SW 1271 (cell line): ENCODE data around the gene AP3M1.
"Not testable (repeated sequence)": the region's sequence is repeated elsewhere in the genome, so short reads cannot be mapped to it uniquely, and the experiment has no call there.

Experiments
- DNase-seq, 2 experiments: peaks; one replicate each; lab custom pipeline; 2025; lab: John Stamatoyannopoulos, UW

Gene AP3M1

DNA sequence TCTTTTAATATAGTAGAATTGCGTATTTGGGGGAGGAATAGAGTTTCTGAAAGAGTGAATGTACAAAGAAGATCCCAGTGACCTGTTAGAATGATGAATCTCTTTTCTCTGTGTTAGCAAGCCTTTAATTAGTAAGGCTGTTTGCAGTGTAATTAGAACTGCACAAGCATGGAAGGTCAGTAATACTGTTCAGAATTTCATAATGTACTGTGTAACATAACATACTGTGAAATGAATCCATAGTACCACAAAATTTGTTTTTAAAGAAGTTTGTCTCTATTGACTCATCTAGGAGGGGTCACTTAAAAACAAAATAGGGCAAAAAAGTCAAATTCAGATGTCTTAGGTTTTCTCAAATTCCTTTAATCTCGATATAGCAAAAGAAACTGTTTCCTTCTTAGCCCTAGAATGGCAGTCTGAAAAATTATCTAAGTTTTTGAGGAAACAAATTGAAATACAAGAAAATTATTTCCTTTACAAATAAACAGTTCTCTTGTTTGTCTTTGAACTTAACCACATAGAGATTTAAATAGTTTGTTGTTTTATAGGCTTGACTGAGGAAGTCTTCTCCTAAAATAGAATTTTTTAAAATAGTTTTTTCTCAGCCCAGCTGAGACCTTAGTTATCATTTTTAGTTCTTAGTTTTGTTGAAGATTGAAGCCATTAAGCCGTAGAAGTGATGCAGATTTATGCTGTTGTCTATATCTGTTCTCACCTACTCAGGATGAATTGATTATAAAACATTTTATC is 12.9 kb upstream of the AP3M1 start:
- no peak for DNase-seq

DNA sequence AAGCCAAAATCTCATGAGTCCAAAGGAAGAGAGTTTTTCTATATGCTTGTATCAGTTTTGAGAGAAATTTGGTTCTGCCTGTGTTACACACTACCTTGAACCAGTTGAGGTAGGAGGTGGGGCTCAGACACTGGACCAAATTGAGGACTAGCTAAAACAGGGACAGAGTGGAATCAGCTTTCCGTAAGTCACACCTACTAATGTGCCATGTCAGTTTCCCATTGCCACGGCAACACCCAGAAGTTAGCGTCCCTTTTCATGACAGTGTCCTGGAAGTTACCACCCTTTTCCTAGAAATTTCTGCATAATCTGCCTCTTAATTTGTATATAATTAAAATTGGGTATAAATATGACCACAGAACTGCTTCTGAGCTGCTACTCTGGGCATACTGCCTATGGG is 9.4 kb upstream of the AP3M1 start:
- no peak for DNase-seq

DNA sequence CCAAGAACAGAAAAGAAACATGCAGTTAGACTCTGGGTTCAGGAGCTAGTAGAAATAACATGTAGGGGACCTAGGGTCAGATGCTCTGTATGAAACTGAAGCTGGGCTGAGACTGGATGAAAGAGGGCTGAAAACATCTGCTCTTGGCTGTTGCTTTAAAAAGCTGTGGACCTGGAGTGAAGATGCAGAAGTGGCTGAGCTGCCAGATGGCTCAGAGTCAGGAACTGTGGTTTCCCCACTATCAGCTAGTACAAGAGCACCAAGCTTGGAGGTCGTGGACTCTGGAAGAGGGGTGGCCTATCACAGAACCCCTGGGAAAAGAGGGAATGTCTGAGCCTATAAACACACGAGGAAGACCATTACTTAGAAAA is 6.3 kb upstream of the AP3M1 start:
- no peak for DNase-seq

DNA sequence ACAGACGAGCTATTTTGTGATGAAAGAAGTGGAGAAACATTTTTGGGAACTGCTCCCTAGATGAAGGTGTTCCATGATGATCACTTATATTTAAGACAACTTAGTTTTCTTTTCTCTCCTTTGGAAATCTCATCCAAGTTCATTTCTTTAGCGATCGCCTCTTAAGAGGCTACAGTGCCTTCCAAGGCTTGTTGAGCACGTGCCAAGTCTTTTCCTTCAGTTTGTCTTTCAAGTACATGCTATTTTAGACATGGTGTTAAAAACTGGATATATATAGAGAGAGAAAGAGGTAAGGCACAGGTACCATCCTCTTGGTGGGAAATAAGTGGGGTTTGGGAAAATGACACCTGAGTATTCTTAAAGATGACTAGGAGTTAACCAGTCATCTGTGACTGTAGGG is 3.0 kb upstream of the AP3M1 start:
- no peak for DNase-seq

DNA sequence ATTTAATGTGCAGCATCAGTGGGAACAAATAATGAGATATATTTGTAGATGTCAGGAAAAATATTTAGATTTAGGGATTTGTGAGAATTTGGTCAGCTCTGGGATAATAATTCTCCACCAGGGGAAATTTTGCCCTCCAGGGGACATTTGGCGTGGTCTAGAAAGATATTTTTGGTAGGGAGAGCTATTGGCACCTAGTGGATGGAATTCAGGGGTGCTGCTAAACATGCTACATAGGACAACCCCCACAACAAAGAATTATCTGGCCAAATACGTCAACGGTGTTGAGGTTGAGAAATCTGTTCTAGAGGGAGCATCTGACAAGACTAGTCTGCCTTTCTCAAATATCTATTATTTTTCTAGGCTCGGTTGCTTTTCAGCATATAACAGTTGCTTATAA is 2.5 kb upstream of the AP3M1 start:
- no peak for DNase-seq

DNA sequence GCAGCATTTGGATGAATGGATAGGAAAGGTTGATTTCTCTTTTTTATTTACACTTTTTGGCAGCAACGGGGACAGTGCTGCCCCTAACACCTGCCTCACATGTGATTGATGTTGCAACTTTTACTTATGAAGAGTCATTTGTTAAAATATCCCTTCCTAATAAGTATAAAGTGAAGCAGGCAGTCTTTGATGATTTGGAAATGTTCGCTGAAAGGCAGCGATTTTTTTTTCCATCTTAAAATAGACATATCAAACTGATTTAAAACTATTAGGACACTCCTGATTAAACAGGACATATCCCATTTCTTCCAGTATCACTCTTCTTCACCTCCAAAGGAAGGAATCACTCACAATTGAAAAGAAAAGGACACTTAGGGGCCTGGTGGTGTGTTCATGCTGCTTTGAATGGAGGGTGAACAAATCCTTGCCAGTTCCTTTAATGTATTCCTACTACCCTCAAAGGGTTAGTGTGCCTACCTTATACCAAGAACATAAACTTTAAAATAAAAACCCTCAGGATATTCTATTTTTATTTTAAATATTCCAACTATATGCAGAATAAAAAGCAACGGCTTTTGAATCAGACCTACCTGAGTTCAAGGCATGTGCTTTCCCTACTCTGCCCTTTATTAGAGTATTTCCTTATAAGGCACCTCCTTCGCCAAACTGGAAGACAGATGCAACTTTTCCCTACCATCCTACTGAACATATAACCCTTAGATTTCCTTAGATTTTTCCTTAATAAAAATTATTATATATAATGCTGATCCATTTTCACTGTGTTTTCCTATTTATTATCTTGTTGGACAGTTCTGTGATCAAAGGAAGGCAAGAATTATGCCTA is 1.5 kb upstream of the AP3M1 start:
- DNase-seq, result no peak

DNA sequence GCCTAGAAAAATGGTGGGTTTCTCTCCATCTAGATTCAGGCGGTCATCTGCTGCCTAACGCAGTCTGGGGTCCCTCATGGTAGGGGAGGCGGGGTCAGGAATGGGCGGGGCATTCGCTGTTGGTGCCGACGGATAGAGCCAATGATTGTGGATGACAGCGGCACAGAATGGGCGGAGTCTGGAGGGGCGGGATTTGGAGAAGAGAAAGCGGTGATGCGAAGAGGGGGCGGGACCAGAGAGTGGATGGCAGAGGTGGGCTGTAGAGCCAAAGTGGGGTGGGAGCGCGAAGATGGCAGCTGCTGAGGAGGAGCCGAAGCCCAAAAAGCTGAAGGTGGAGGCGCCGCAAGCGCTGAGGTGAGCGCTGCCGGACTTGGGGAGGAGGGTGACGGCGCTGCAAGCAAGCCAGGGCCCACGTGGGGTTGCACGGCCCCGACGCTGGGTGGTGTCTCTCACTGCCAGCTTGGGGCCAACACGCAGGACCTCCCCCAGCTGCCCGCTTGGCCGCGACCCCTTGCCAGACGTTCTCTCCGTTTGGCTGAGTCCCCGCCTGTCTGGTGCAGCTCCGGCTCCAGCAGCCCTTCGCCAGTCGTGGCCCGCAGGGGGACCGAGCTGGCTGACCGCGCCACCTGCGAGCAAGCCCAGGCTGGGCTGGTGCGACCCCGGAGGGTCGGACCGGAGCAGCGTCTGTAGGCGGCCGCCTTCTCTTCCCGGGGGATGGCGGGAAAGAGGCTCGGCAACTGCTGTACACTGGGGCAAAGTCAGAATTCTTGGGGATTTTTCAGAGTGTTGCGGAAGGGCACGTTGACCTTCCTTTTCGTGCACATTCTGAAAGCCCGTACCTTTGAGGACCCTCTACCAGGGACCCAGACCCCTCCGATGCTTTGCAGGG is 606 bp upstream of the AP3M1 start, which contains the start of gene ADK:
Gene ADK, plus strand, starts transcription at position 232 of the 889 bp plus-strand sequence. Its CDS starts 58 bp downstream, at position 290.
- peak; percentile 90 to 95 for DNase-seq

DNA sequence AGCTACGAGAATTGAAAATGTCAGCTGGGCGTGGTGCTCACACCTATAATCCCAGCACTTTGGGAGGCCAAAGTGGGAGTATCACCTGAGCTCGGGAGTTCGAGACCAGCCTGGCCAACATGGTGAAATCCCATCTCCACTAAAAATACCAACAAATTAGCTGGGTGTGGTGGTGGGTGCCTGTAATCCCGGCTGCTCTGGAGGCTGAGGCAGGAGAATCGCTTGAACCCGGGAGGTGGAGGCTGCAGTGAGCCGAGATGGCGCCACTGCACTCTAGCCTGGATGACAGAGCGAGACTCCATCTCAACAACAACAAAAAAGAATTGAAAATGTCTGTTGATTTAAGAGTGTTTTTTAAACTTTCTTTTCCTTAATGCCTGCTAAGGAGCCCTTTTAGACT is 3.6 kb downstream of the AP3M1 start:
- not testable (repeated sequence) for DNase-seq

DNA sequence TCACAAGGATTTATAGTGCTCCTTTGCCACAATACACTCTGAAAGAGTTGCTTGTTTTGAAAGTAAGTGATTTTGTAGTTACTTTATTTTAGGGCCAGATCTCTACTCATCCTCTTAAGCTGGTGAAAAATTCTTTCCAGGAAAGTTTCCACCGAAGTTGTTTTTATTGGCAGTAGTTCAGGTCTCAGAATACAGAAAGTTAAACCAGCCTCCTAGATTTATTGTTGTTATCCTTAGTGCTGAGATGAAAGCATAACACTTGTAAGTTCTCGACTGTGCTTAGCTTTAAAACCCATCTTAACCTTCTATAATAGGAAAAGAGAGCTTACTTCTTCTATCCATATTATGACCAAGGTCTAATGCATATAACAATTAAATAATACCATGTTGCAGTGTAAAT is 5.5 kb downstream of the AP3M1 start:
- DNase-seq, result peak in 1 of 2 experiments; percentile 4

DNA sequence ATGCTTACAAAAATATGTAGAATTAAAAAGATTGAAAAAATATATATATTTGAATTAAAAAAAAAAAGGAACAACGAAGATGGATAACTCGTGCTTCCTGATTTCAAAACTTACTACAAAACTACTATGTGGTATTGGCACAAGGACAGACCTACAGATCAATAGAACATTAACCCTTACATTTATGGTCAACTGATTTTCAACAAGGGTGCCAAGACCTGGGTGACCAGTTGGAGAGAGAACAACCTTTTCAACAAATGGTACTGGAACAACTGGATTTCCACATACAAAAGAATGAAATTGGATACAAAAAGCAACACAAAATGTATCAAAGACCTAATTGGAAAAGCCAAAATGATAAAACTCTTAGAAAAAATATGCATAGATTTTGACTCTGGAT is 10.1 kb downstream of the AP3M1 start:
- DNase-seq, result no peak

DNA sequence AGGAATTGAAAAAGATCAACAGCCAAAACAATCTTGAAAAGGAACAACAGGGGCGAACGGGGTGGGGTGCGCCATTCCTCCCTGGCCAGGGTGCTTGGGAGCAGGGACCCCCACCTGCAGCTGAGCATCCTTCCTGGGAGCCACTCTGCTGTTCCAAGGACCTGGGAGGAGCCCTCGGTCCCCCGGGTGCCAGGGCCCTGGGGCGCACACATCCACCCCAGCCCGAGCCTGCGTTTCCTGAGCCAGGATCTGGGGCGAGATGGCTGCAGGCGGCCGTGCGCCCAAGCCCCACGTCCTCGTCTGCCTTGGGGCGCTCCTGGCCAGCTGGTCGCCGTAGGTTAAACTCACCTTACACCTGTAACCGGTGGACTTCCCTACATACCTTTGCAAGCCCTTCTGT is 10.6 kb downstream of the AP3M1 start:
- DNase-seq, result no peak

DNA sequence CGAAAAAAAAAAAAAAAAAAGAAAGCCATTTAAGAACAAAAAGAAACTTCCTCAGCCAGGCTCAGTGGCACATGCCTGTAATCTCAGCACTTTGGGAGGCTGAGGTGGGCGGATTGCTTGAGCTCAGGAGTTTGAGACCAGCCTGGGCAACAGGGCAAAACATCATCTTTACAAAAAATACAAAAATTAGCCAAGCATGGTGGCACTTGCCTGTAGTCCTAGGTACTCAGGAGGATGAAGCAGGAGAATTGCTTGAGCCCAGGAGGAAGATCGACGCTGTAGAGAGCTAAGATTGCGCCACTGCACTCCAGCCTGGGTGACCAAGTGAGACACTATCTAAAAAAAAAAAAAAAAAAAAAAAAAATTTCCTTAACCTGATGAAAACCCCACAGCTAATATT is 12.0 kb downstream of the AP3M1 start:
- DNase-seq, result not testable (repeated sequence)

DNA sequence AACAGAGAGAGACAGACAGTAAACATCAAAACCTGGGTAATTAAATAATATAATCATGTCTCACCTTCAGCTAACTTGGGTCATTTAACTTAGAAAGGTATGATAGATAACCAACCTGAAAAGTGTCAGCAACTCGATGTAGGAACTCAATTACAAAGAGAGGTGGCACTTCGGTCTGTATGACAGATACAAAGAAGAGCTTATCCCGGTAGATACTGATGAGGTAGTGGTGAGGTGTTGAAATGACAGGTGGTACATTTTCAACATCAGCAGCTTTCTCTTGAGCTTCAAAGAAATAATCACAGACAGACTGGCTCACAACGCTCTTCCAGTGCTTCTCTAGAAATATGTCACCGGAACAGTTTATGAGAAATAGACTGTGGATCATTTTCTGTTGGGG is 12.6 kb downstream of the AP3M1 start:
- DNase-seq, result no peak

DNA sequence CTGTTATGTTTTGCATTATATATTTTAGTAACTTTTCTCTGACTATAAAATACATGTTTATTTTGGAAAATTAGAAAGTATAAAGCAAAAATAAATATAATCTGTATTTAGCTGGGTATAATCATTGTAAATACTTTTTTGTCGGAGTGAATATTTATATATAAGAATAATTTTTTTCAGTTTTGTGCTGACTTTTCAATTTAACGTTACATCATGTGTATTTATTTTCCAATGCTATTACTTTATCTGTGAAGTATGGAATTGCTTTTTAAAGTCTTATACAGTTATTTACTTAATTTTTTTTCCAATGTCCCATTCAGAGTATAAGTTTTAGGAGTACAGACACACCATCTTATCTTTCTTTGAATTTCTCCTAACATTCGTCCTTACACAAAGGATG is 15.2 kb downstream of the AP3M1 start:
- DNase-seq, result no peak

DNA sequence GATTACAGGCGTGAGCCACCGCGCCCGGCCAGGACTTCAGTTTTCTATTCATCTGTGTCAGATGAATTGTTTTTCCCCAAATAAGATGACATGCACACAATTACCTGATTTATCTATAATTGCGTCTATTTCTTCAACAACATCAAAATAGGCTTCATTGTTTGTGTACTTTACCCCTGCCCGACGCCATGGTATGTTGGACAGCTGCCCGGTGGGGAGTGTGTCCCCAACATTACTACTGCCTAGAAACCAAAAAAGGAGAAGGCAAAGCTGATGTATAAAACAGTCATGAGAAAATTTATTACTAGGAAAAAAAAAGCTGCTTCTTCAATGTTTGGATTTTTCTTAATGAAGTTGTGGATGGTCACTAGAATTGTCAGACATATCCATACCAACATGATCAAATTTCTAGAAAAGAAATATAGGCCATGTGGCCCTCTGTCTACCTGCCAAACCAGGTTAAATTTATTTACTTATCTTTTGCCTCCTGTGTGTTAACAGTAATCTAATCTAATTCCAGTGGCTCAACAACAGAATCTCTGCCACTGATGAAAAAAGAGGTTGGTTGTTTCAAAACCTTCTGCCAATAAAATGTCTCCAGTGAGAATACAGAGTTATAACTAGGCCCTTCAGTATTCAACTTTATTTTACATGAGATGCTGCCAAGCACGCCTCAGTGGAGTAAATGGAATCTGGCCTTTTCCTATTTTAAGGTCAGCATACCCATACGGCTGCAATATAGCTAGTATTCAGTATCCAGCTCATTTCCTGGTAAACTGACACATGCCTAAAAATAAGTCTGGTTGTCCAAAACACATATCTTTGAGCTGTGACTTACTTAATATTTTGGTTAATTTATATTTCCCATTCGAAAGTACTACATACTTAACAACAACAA is 16.5 kb downstream of the AP3M1 start:
- DNase-seq, result no peak

DNA sequence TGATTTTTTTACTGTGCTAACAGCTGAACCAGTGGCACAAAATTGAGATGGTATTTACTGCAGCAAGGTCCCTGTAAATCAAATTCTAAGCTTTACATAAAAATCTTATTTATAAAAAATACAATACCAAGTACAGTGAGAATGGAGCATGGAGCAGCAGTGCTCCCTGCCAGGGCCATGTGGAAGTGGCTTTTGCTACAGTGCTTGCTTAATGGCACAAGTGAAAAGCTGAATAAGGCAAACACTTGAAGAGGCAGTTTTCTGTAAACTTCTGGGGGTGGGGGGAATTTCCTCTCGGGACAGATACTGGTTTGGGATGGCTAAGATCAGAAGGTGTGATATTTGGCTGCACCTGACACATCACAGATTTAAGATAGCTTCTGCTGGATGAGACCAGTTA is 27.5 kb downstream of the AP3M1 start:
- DNase-seq, result no peak

DNA sequence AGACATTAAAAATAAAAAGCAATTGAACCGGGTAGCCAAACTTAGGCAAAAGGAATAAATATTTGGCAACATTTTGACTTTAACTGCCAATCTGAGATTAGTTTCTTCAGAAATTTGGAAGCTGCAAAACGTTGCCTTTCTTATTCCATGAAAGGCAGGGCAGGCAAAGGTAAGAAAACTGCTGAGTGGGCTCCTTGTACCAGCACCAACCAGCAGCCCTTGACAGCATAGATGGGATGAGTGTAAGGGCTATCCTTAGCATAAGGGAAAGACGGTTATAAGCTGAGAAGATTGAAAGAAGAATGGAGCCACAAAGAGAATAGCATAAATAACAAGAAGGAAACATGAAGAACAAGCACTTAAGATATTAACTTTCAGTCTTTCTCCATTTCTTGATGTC is 28.6 kb downstream of the AP3M1 start:
- no peak for DNase-seq

DNA sequence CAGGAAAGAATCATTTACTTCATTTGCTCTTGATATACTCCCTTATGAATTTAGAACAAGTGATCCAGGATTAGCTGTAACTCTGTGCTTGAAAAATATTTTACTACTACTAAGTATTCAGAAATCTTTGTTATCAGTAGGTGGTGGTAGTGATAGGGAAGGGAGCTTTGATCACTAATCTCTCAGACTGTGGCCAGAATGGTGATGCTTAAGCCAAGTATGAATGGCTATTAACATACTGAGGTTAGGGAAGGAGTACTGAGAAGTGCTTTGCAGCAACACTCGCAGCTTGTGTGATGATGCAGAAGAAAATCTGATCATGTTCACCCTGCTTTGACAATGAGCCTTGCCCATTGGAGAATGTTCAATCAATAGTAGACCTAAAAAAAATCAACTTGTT is 29.3 kb downstream of the AP3M1 start:
- DNase-seq, result no peak

DNA sequence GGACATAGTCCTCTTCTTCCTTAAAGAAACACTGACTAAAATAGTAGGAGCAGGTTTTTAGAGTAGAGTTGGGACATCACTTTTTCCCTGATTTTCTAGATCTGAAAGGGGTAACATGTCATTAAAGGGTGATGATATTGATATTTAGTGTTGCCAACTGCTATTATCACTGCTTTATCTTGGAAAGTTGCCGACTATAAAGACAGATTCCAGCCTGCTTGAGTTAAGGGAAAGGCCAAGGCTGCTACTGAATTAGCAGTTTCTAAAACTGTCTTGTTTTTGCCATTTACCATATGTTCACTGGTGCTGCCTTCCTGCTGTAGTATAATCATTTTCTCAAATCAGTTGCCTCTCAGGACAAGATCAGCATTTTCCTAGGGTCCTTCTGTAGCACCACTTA is 29.7 kb downstream of the AP3M1 start:
- no peak for DNase-seq

DNA sequence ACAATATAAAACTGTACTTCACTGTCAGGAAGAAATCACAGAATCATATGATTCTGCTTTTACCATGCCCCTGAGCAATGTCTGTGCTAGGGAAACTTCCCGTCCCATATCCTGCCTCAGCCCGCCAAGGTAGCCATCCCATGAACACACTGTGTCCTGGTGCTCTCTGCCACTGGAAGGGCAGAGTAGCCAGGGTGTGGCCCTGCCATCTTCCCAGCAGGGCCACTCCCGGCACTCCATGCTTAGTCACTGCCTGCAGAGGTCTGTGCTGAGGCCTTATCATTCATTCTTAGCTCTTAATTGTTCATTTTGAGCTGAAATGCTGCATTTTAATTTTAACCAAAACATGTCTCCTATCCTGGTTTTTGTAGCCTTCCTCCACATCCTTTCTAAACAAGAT is 31.8 kb downstream of the AP3M1 start:
- peak; percentile 10 to 25 for DNase-seq

DNA sequence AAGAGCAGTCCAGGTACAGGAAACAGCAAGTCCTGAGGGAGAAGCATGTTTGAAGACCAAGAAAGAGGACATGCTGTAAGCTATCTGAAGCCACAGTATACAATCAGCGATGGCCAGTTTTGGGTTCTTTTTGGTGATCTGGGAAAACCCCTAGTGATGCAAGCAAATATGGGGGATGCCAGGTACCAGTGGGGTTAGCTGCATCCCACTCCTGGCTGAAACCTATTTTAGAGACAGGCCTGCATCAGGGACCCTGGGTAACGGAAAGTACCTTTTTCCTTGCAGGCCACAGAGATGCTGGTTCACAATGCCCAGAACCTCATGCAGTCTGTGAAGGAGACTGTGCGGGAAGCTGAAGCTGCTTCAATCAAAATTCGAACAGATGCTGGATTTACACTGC is 32.9 kb downstream of the AP3M1 start:
- DNase-seq, result no peak
